ENCODE results near the gene TMX3. TPM values are rescaled to one million over a fixed set of nuclear protein-coding genes. Genes with fewer than 3 reads are reported as not detected.

Gene TMX3
- total RNA-seq, 1 experiment from 2014 or later, result 37.4 TPM

- intact Hi-C loops (cut with micrococcal nuclease; ENCODE audit: unreplicated experiment) (no loop called here), in situ Hi-C loops (cut with HindIII; ENCODE audit: low pct_unique_long_range_greater_than_20kb, low sequenced_read_pairs) (no loop called here)
- Histone ChIP-seq H3K27ac (ENCODE audit: low read length) (no peak overlapping the region), H3K4me1 (ENCODE audit: control insufficient read depth, insufficient read depth, low read length) (no peaks in the 10 kb centered on the region), H3K36me3 (ENCODE audit: control insufficient read depth, insufficient read depth, low read length) (no peaks in the 10 kb centered on the region), H3K4me3 (ENCODE audit: low read depth in 2 of 2, low read length in 2 of 2) (no peak overlapping the region), H3K27me3 (ENCODE audit: control insufficient read depth, insufficient read depth, low read length) (no peaks in the 10 kb centered on the region), H3K9me3 (ENCODE audit: control insufficient read depth, insufficient read depth, low read depth, low read length) (no peaks in the 10 kb centered on the region)
- CTCF ChIA-PET, result no interaction called here
- ATAC-seq (no peak), DNase-seq (ENCODE audit: low read depth, low spot score) (no peak)
- BruUV-seq (replicated peaks), result no TSS peak
- POLR2A ChIA-PET, result no interaction called here
- TF ChIP-seq, protein P1, sequence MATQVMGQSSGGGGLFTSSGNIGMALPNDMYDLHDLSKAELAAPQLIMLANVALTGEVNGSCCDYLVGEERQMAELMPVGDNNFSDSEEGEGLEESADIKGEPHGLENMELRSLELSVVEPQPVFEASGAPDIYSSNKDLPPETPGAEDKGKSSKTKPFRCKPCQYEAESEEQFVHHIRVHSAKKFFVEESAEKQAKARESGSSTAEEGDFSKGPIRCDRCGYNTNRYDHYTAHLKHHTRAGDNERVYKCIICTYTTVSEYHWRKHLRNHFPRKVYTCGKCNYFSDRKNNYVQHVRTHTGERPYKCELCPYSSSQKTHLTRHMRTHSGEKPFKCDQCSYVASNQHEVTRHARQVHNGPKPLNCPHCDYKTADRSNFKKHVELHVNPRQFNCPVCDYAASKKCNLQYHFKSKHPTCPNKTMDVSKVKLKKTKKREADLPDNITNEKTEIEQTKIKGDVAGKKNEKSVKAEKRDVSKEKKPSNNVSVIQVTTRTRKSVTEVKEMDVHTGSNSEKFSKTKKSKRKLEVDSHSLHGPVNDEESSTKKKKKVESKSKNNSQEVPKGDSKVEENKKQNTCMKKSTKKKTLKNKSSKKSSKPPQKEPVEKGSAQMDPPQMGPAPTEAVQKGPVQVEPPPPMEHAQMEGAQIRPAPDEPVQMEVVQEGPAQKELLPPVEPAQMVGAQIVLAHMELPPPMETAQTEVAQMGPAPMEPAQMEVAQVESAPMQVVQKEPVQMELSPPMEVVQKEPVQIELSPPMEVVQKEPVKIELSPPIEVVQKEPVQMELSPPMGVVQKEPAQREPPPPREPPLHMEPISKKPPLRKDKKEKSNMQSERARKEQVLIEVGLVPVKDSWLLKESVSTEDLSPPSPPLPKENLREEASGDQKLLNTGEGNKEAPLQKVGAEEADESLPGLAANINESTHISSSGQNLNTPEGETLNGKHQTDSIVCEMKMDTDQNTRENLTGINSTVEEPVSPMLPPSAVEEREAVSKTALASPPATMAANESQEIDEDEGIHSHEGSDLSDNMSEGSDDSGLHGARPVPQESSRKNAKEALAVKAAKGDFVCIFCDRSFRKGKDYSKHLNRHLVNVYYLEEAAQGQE (IDR thresholded peaks at IDR 0.05; ENCODE audit: insufficient read depth in 1 of 2, low read depth in 2 of 2, low read length in 1 of 2), result no peak
- TF ChIP-seq CTCF (IDR thresholded peaks at IDR 0.05) (no peak), POLR2AphosphoS5 (IDR thresholded peaks at IDR 0.05; ENCODE audit: low read depth, low read length) (no peak), SIN3A (IDR thresholded peaks at IDR 0.05; ENCODE audit: borderline replicate concordance, insufficient read depth, low read depth, low read length) (no peak), TCF7L2 (IDR thresholded peaks at IDR 0.05; ENCODE audit: low read depth, low read length) (no peak)
Observed at GRCh38 chr18:68757126-68757525, 42.2 kb upstream of the TMX3 start.

GRCh38 chr18:68742206-68742605, 27.3 kb upstream of the TMX3 start:
- intact Hi-C loops (cut with micrococcal nuclease; ENCODE audit: unreplicated experiment) (no loop called here), in situ Hi-C loops (cut with HindIII; ENCODE audit: low pct_unique_long_range_greater_than_20kb, low sequenced_read_pairs) (no loop called here)
- ChIA-PET POLR2A (no interaction called here), CTCF (no interaction called here)
- no peak for DNase-seq (ENCODE audit: low read depth, low spot score)
- Histone ChIP-seq H3K9me3 (ENCODE audit: control insufficient read depth, insufficient read depth, low read depth, low read length) (no peaks in the 10 kb centered on the region), H3K36me3 (ENCODE audit: control insufficient read depth, insufficient read depth, low read length) (no peaks in the 10 kb centered on the region), H3K27ac (ENCODE audit: low read length) (no peak overlapping the region), H3K4me1 (ENCODE audit: control insufficient read depth, insufficient read depth, low read length) (no peaks in the 10 kb centered on the region), H3K4me3 (ENCODE audit: low read depth in 2 of 2, low read length in 2 of 2) (no peak overlapping the region), H3K27me3 (ENCODE audit: control insufficient read depth, insufficient read depth, low read length) (no peaks in the 10 kb centered on the region)
- no TSS peak for BruUV-seq (replicated peaks)
- TF ChIP-seq, protein P1 (IDR thresholded peaks at IDR 0.05; ENCODE audit: insufficient read depth in 1 of 2, low read depth in 2 of 2, low read length in 1 of 2), result no peak
- TF ChIP-seq POLR2AphosphoS5 (IDR thresholded peaks at IDR 0.05; ENCODE audit: low read depth, low read length) (no peak), SIN3A (IDR thresholded peaks at IDR 0.05; ENCODE audit: borderline replicate concordance, insufficient read depth, low read depth, low read length) (no peak), CTCF (IDR thresholded peaks at IDR 0.05) (no peak), TCF7L2 (IDR thresholded peaks at IDR 0.05; ENCODE audit: low read depth, low read length) (no peak)
- no peak for ATAC-seq

All from Panc1 (cell line).